GM21619 (cell line): ENCODE data around the gene ANO2.

ENCODE experiments used
- ATAC-seq: cut with Tn5 transposase; IDR thresholded peaks from one replicate; pipeline ENCODE4 v1.9.1; 2021; ENCODE audit not compliant: unreplicated experiment

ANO2 gene

DNA sequence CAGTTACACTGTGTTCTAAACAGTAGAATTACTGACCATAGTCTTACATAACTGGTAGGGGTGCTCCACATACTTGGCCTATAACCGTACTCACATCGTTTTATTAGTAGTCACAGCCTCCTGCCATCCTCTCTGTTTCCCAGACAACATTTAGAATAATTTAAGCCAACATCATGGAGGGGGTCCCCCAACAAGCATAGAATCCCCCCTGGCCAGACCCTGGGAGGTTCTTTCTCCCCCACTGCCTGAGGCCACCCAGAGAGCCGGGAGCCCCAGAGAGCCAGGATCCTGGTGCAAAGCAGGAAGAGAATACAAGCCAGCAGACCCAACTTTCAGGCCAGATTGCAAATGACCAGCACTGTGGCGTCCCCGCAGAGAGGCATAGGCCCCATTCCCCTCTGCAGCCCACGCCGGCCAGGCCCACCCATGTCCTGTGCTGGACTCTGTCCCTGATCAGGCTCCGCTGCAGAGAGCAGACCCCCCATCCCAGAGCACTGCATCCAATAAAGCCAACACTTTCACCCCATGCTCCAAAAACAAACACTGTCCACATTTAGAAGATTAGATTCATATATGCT, 317.9 kb downstream of the ANO2 start:
- no peak for ATAC-seq

DNA sequence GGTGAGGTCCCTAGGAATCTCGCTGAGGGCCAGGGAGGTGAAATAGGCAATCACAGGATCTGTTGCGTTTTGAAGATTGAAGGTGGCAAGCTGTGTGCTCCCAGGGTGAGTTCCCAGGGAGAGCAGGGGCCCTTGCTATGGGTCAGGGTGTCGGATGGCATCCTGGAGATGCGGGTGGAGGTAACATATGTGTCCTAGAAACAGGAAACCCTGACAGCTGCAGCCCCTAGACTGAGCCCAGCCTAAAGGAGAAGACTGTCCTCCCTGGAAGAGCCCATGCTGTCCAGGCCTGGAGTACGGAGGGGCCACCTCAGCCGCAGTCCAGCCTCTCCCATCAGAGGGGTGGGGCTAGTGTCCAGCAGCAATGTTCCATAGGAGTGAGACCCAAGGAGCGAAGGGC, 318.9 kb downstream of the ANO2 start:
- no peak for ATAC-seq

- ATAC-seq: no peak
Observed at GRCh38 chr12:5624486-5625272, 320.4 kb downstream of the ANO2 start.

GRCh38 chr12:5623411-5623810, 321.6 kb downstream of the ANO2 start:
- no peak for ATAC-seq

GRCh38 chr12:5622280-5622679, 322.8 kb downstream of the ANO2 start:
- no peak for ATAC-seq

DNA sequence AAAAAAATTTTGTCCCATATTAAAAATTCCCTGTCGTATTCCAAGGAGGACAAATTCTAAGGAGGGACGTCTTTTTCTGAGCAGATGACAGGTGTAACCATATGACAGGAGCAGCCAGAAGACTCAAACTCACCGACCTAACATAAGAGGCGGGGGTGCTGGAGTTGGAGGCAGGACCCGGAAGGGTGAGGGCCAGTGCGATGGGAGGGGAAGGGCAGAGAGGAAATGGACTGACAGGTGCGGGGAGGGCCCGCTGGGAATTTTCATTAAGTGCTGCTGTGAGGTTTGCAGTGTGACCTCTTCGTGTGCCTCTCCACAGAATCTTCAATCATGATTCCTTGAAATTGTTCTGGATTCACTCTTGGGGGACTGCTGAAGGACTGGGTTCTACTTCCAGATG, 323.7 kb downstream of the ANO2 start:
- no peak for ATAC-seq

GRCh38 chr12:5620896-5621295, 324.2 kb downstream of the ANO2 start:
- ATAC-seq: no peak

DNA sequence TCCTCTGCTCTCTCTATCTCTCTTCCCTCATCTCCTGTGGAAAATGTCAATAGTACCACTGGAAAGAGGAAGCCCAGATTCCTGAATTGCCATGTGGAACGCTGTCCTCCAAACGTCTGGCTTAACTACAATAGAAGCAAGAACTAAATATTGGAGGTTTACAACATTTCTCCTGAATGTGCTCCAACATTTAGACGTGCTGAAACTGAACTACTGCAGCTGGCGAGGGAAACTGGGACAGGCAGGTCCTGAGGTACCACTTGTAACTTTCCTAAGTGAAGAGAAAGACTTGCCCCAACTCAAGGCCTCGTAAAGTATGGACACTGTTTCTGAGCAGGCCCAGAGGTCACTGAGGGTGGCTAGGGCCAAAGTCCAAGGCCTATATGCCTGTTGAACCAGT, 325.4 kb downstream of the ANO2 start:
- no peak for ATAC-seq

GRCh38 chr12:5616854-5617253, 328.2 kb downstream of the ANO2 start:
- no peak for ATAC-seq

GRCh38 chr12:5615760-5616159, 329.3 kb downstream of the ANO2 start:
- no peak for ATAC-seq

- no peak for ATAC-seq
Observed at GRCh38 chr12:5614256-5614655, 330.8 kb downstream of the ANO2 start.

- no peak for ATAC-seq
Observed at GRCh38 chr12:5612556-5613410, 332.3 kb downstream of the ANO2 start.

- no peak for ATAC-seq
Observed at GRCh38 chr12:5611162-5611561, 333.9 kb downstream of the ANO2 start.

GRCh38 chr12:5599378-5599777, 345.7 kb downstream of the ANO2 start:
- no peak for ATAC-seq

- ATAC-seq: no peak
Observed at GRCh38 chr12:5593998-5594397, 351.1 kb downstream of the ANO2 start.

DNA sequence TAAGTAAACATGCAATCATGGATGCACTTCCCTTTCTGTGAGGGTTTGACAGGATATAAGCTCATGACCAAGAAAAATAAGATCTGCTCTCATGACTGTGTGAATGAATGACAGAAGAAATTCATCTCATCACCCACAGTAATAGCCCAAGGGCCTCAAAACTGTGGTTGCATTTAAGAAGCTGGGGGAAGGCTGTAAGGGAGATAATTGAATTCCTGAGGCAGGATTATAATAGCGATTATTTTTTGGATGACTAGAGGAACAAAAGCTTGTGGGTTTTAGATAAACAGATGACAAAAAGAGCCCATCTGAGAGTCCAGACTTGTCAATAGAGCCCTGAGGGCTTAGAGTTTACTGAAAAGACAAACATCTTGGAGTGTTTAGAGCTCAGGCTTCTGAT, 352.0 kb downstream of the ANO2 start:
- ATAC-seq: no peak

DNA sequence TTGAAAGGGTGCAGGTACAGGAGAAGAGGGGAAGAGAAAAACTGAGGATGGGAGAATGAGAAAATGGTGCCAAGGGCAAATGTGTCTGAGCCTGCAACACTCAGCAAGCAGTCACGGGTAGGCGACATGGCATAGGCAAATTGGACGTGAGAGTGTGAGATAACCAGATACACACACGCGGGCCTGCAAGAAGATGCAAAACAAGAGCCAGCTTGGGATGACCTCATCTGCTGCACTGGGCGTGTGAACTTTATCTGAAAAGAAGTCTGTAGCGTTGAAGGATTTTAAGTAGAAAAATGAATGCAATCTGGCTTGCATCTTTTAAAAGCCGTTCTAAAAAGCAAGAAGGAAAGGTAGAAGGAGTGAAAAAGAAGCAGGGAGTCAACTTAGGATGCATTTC, 352.7 kb downstream of the ANO2 start:
- no peak for ATAC-seq

DNA sequence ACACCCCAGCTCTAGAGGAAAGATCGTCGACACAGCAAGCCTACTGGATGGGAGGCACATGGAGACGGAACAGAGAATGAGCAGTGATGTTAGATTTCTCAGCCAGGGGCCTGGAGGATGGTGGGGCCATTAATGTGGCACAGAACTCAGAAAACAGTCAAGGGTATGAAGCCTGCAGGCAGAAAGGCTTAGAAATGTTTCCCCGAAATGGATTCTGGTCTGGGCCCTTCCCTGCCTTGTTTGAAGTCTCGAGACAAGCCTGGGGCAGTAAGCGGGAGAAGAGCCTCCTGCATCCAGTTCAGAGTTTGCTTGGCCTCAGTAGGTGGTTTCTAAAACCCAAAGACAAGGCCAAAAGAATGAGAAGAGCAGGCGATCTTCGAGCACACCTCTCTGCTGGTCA, 354.7 kb downstream of the ANO2 start:
- ATAC-seq: no peak

DNA sequence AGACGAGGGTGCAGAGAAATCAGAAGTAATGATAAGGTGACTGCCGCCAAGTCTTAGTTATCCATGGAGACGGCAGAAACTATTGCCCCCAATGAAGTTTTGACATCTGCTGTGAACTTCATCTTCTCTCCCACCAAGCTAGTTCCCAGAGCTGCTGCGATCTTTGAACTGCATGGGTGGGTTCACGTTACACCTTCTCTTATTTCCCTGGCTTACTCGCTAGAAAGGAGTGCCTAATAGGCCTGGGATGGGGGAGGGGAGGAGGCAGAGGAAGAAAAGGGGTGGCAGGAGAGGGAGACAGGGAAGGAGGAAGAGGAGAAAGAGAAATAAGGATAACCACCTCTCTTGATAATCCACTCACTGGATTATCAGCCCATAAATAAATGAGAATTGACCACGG, 356.0 kb downstream of the ANO2 start:
- ATAC-seq: no peak

DNA sequence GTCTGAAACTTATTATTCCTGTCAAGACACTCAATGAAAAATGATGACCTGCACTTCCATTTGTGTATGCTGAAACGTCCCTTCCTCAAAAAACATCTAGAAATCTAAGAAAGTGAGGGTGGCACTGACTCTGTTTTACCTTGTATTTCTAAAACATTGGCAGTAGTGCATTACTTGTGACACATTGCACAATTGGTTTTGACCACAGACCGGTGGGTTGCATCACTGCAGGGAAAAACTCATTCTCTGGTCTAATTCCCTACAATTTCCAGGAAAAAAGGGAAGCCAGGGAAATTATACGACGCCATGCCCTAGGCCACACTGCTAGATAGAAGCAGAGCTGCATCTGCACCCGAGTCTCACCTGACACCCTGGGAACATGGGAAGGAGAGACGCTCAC, 356.5 kb downstream of the ANO2 start:
- ATAC-seq: no peak

DNA sequence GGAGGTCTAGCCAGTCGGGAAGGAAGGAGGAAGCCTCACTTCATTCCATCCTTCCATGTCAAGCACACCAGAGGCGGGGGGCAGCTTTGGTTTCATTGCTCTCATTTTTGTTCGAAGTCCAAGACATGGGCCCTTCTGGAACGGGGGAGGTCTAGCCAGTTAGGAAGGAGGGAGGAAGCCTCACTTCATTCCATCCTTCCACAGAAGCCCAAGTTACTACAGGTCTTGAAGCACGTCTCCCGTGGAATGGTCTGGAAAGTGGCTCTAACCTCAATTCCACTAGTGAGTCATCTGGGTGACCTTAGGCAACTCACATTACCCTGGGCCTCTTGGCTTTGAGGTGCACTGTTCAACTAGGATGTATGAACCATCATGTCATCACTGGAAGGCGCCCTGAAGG, 356.9 kb downstream of the ANO2 start:
- ATAC-seq: no peak

DNA sequence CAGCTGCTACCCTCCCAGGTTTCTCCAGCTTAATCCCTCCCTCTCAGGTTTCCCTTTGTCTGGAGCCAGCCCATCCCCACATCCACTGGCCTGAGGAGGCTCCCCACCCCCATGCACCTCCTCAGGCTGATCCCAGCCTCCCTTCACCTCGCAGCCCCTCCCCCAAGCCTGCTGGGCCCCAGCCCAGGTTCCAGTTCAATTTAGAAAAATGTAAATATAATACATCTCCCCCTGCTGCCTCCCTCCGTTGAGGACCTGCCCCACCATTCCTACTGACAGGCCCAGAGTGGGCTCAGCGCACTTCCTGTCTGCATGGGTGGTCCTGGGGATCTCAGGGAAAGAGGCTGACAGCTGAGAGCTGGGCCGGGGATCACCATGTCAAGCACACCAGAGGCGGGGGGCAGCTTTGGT, 357.3 kb downstream of the ANO2 start:
- no peak for ATAC-seq
